GM12875 (cell line): ENCODE results near the gene SERAC1.
"Not testable (repeated sequence)": the region's sequence is repeated elsewhere in the genome, so short reads cannot be mapped to it uniquely, and the experiment has no call there.

Experiments
- H3K4me3 ChIP-seq: one replicate; pipeline ENCODE4 v1.5.1; 2011; ENCODE audit warnings: low read depth, low read length, control low read depth
- CTCF ChIP-seq: IDR thresholded peaks from 2 replicates; pipeline ENCODE4 v1.5.1; 2011; ENCODE audit warnings: low read depth, mild to moderate bottlenecking, control low read depth, inconsistent platforms, low read length, moderate library complexity, borderline replicate concordance; ENCODE audit not compliant: insufficient read depth

The SERAC1 gene

GRCh38 chr6:158170656-158171081, 2.6 kb upstream of the SERAC1 start:
- TF ChIP-seq CTCF: no peak
- H3K4me3 ChIP-seq: no peak overlapping the region

GRCh38 chr6:158169634-158170033, 1.6 kb upstream of the SERAC1 start:
- not testable (repeated sequence) for H3K4me3 ChIP-seq

GRCh38 chr6:158165919-158166416, 2.1 kb downstream of the SERAC1 start:
- TF ChIP-seq CTCF: no peak
- no peak overlapping the region for H3K4me3 ChIP-seq

- no peak overlapping the region for H3K4me3 ChIP-seq
- no peak for TF ChIP-seq CTCF
Observed at GRCh38 chr6:158164579-158165170, 3.4 kb downstream of the SERAC1 start.

- H3K4me3 ChIP-seq: no peak overlapping the region
- TF ChIP-seq CTCF: no peak
Observed at GRCh38 chr6:158161566-158162254, 6.4 kb downstream of the SERAC1 start.

- no peak overlapping the region for H3K4me3 ChIP-seq
- no peak for TF ChIP-seq CTCF
Observed at GRCh38 chr6:158160932-158161539, 7.0 kb downstream of the SERAC1 start.

- no peak overlapping the region for H3K4me3 ChIP-seq
- no peak for TF ChIP-seq CTCF
Observed at GRCh38 chr6:158158748-158159147, 9.3 kb downstream of the SERAC1 start.
